Left ventricle myocardium superior (tissue), 1 donor: ENCODE data around the gene PTGR3. TPM values are rescaled to one million over a fixed set of nuclear protein-coding genes. Genes with fewer than 3 reads are reported as not detected.
A peak's percentile ranks its signal among the peaks of the same experiment; 100 is the strongest.

Source experiments
- ATAC-seq: fragments of 200-7000 bp; cut with Tn5 transposase; one replicate; pipeline ENCODE4 v1.9.1; 2020; ENCODE audit warnings: mild to moderate bottlenecking, moderate library complexity
- DNase-seq: peaks from one replicate; pipeline ENCODE4 v3.0.0-alpha.2; 2020
- intact Hi-C: fragments of 100-400 bp; cut with micrococcal nuclease; formaldehyde crosslinking; loops from one replicate; pipeline ENCODE4 v1.11.0; 2022
- total RNA-seq: library from RNA; stranded (reverse); fragmentation: NEBNext Ultra II Directional; extraction: Animal tissue kit (Norgen Biotek cat#: 25700); gene quantifications from one replicate; pipeline ENCODE4 v1.2.1, GENCODE V29; 2021
- donor health status: DM: no; HTN: yes; CAD: no; lungs with severe emphysema.

The PTGR3 gene
- total RNA-seq, 1 donor from 2014 or later, result 69.6 TPM

GRCh38 chr18:75218065-75218923 is 9.4 kb upstream of the PTGR3 start:
- intact Hi-C loops, result no loop called here
- DNase-seq (no peak), ATAC-seq (no peak)

- peak; percentile 43 for ATAC-seq
- intact Hi-C loops, result no loop called here
- DNase-seq, result no peak
These were observed 8.2 kb upstream of the PTGR3 start for GRCh38 chr18:75216911-75217689.

- no peak for ATAC-seq
- no peak for DNase-seq
- intact Hi-C loops, result no loop called here
These were observed 7.4 kb upstream of the PTGR3 start for GRCh38 chr18:75216212-75216910.

- intact Hi-C loops, result no loop called here
- ATAC-seq (no peak), DNase-seq (no peak)
These were observed 6.7 kb upstream of the PTGR3 start for GRCh38 chr18:75215663-75216062.

- DNase-seq (no peak), ATAC-seq (no peak)
- intact Hi-C loops, result no loop called here
These were observed 6.0 kb upstream of the PTGR3 start for GRCh38 chr18:75214766-75215510.

GRCh38 chr18:75214332-75214690 is 5.4 kb upstream of the PTGR3 start:
- intact Hi-C loops, result no loop called here
- no peak for ATAC-seq

GRCh38 chr18:75213611-75214331 is 4.8 kb upstream of the PTGR3 start:
- intact Hi-C loops, result no loop called here
- DNase-seq (no peak), ATAC-seq (no peak)

More at GRCh38 chr18:75214332-75214690, 5.4 kb upstream of the PTGR3 start:
- DNase-seq, result no peak

GRCh38 chr18:75212751-75213090 is 3.8 kb upstream of the PTGR3 start:
- DNase-seq (no peak), ATAC-seq (no peak)
- intact Hi-C loops, result no loop called here

- ATAC-seq, result no peak
- intact Hi-C loops, result no loop called here
- DNase-seq, result peak; percentile 62
These were observed 3.2 kb upstream of the PTGR3 start for GRCh38 chr18:75211953-75212750.

- ATAC-seq (no peak), DNase-seq (peak; percentile 49)
- intact Hi-C loops, result no loop called here
These were observed 2.6 kb upstream of the PTGR3 start for GRCh38 chr18:75211626-75211952.

- DNase-seq, result no peak
These were observed 2.2 kb upstream of the PTGR3 start for GRCh38 chr18:75211002-75211621.

GRCh38 chr18:75210274-75211001 is 1.5 kb upstream of the PTGR3 start, which contains the start of gene TSHZ1:
TSHZ1 (plus strand) TSS chr18:75210797; CDS start chr18:75211877, 1,080 bp downstream.
- intact Hi-C loops, result no loop called here
- ATAC-seq (peak; percentile 53), DNase-seq (no peak)

More at GRCh38 chr18:75211002-75211621, 2.2 kb upstream of the PTGR3 start:
- intact Hi-C loops, result no loop called here
- ATAC-seq, result no peak

GRCh38 chr18:75209951-75210258 is 966 bp upstream of the PTGR3 start:
- ATAC-seq, result no peak
- DNase-seq, result no peak
- intact Hi-C loops, result no loop called here

- intact Hi-C loops, result no loop called here
- no peak for ATAC-seq
- DNase-seq, result no peak
These were observed 157 bp downstream of the PTGR3 start for GRCh38 chr18:75208836-75209128.

GRCh38 chr18:75208155-75208835 is 644 bp downstream of the PTGR3 start:
- intact Hi-C loops, result no loop called here
- peak; percentile 13 for ATAC-seq
- DNase-seq, result peak; percentile 71

- intact Hi-C loops, result no loop called here
- DNase-seq (no peak), ATAC-seq (no peak)
These were observed 1.4 kb downstream of the PTGR3 start for GRCh38 chr18:75207310-75208154.
